Pancreas (tissue), 10 donors: Measurements from ENCODE around the gene SV2C. TPM values are rescaled to one million over a fixed set of nuclear protein-coding genes. Genes with fewer than 3 reads are reported as not detected.
A peak's percentile ranks its signal among the peaks of the same experiment; 100 is the strongest.

Experiments
- ATAC-seq, 4 donors: fragments of 200-7000 bp; cut with Tn5 transposase; one replicate each; pipeline versions ENCODE4 v1.8.0 to v1.9.1; 2020; ENCODE audit warnings: mild to moderate bottlenecking in 4 of 4, moderate library complexity in 4 of 4
- DNase-seq, 6 donors: peaks; one replicate each; pipeline ENCODE4 v3.0.0-alpha.2; 2020
- FAIRE-seq: peaks from 2 replicates; lab custom pipeline; 2012; peaks lifted over from hg19 to GRCh38; lab: Jason Lieb, UNC
- H3K27ac ChIP-seq, 4 donors: fragments of 200-600 bp; sonication (generic); 1 replicate in 3 of 4; 2 replicates in 1 of 4; pipeline versions ENCODE4 v1.5.0 to v1.8.0; 2020
- H3K27me3 ChIP-seq, 4 donors: fragments of 200-600 bp; one replicate each; pipeline ENCODE4 v1.8.0; 2021
- H3K36me3 ChIP-seq, 3 donors: fragments of 200-600 bp; sonication (generic) in 1 of 3; one replicate each; pipeline versions ENCODE4 v1.5.0 to v1.8.0; 2020 to 2021
- H3K4me1 ChIP-seq, 3 donors: fragments of 200-600 bp; one replicate each; pipeline ENCODE4 v1.8.0; 2021
- H3K4me3 ChIP-seq, 4 donors: fragments of 200-600 bp; sonication (generic) in 2 of 4; one replicate each; pipeline versions ENCODE4 v1.5.0 to v1.8.0; 2020 to 2021
- H3K9me3 ChIP-seq, 4 donors: fragments of 200-600 bp; one replicate each; pipeline ENCODE4 v1.8.0; 2021
- WGBS, 2 donors: extraction: QIAGEN DNeasy Blood & Tissue Kit; methylation state at CpG; one replicate each; pipeline ENCODE4 v1.1.7; 2013; 5-methylcytosine and 5-hydroxymethylcytosine counted together
- intact Hi-C, 3 donors: fragments of 100-400 bp; cut with DNase I; formaldehyde crosslinking; loops; one replicate each; pipeline versions ENCODE4 v1.11.1 to v1.14.2; 2022
- polyA plus RNA-seq, 2 donors: library from polyadenylated mRNA; stranded (reverse); fragments of 200-250 nt; gene quantifications; one replicate each; pipeline ENCODE4 v1.2.3, GENCODE V29; 2013
- total RNA-seq, 6 donors: library from RNA; stranded (reverse); fragmentation: NEBNext Ultra II Directional in 4 of 6; extraction: Animal tissue kit (Norgen Biotek cat#: 25700) in 4 of 6; gene quantifications; one replicate each; pipeline versions ENCODE4 v1.2.1 to v1.2.4, GENCODE V29; 2021 to 2023
- TF ChIP-seq, protein P1 (sequence below), 4 donors: fragments of 200-600 bp; sonication (generic) in 3 of 4; IDR thresholded peaks; one replicate each; pipeline versions ENCODE4 v1.5.0 to v1.8.0; 2021; ENCODE audit warnings: antibody characterized with exemption in 4 of 4
- donor health status: healthy with polysubstance abuse.
- donor health status: DM: no; HTN: no; CAD: no; lungs with moderate emphysema.
- donor health status: DM: no; HTN: no; CAD: no.
- donor health status: control.
- donor health status: control.
- donor health status: Bipolar disorder and iron deficiency.
- donor health status: DM: yes; HTN: yes; CAD: no.
- donor health status: DM: no; HTN: no; CAD: no.
- donor health status: DM: no; HTN: no; CAD: no.
- donor health status: DM: yes; HTN: yes; CAD: no.

SV2C gene
- total and polyA plus RNA-seq, 8 donors: 0.05 to 0.18 (median 0.08) TPM; not detected in 1

DNA sequence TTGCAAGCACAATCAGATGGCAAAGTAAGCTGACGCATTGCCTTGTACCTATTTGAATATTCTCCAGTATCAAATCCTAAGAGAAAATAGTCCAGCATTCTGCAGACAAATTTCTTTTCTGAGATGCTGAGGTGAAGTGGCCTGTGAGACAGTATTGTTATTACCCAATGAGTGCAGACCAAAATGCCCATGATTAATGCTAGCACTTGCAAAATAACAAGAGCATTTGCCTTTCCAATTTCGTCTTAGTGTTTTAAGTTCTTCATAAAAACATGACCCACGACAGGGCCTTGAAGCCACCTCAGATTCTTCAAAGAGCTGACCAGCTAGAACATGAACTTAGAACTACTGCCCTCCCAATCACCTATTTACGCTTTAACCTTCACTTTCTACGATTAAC, 317.3 kb downstream of the SV2C start:
- H3K9me3 ChIP-seq: no peaks in the 10 kb centered on the region
- H3K4me1 ChIP-seq: peaks cover 0 to 14% (median 8%) of the 10 kb centered on the region in 3 donors
- no peak for FAIRE-seq
- H3K36me3 ChIP-seq: no peaks in the 10 kb centered on the region
- 47% methylated on average over 5 of the region's 5 CpGs for WGBS, 2 donors
- DNase-seq: no peak
- TF ChIP-seq, protein P1, sequence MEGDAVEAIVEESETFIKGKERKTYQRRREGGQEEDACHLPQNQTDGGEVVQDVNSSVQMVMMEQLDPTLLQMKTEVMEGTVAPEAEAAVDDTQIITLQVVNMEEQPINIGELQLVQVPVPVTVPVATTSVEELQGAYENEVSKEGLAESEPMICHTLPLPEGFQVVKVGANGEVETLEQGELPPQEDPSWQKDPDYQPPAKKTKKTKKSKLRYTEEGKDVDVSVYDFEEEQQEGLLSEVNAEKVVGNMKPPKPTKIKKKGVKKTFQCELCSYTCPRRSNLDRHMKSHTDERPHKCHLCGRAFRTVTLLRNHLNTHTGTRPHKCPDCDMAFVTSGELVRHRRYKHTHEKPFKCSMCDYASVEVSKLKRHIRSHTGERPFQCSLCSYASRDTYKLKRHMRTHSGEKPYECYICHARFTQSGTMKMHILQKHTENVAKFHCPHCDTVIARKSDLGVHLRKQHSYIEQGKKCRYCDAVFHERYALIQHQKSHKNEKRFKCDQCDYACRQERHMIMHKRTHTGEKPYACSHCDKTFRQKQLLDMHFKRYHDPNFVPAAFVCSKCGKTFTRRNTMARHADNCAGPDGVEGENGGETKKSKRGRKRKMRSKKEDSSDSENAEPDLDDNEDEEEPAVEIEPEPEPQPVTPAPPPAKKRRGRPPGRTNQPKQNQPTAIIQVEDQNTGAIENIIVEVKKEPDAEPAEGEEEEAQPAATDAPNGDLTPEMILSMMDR (IDR thresholded peaks at IDR 0.05): no peak
- intact Hi-C loops: loop anchor here in 2 of 3 donors (5.0 to 10.0 kb wide), 2 partner anchors 142 to 154 kb away; no protein-coding TSS in a partner anchor
- ATAC-seq: no peak
- no peak overlapping the region for H3K27ac ChIP-seq
- H3K27me3 ChIP-seq: no peaks in the 10 kb centered on the region
- no peak overlapping the region for H3K4me3 ChIP-seq

DNA sequence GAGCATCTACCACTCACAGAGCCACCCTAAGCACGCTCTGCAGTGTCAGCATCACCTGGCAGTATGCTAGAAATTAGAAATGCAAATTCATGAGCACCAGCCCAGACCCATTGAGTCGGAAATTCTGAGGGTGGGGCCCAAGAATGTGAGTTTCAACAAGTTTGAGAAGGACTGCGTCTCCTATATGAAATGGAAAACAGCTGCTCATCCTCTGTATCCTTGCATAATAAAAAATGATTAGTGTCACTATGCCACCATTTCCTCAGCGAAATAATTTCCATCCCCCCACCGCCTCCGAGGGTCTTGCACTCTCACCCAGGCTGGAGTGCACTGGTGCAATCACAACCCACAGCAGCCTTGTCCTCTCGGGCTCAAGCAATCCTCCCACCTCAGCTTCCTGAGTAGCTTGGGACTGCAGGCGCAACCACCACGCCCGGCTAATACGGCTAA, 318.6 kb downstream of the SV2C start:
- H3K27me3 ChIP-seq: no peaks in the 10 kb centered on the region
- FAIRE-seq (no peak), DNase-seq (peak in 2 of 6 donors; percentile 23 to 26), ATAC-seq (no peak)
- TF ChIP-seq, protein P1 (IDR thresholded peaks at IDR 0.05): no peak
- WGBS, 2 donors: 16 to 18% methylated on average over 11 of the region's 11 CpGs
- H3K27ac ChIP-seq: peak overlapping the region; percentile 85 to 97 (median 93)
- H3K4me1 ChIP-seq: peaks cover 0 to 21% (median 19%) of the 10 kb centered on the region in 3 donors
- no peaks in the 10 kb centered on the region for H3K36me3 ChIP-seq
- intact Hi-C loops: loop anchor here in 2 of 3 donors (5.0 to 10.0 kb wide), 2 partner anchors 140 to 153 kb away; no protein-coding TSS in a partner anchor
- peak overlapping the region in 2 of 4 donors; percentile 68 to 87 for H3K4me3 ChIP-seq
- H3K9me3 ChIP-seq: no peaks in the 10 kb centered on the region

DNA sequence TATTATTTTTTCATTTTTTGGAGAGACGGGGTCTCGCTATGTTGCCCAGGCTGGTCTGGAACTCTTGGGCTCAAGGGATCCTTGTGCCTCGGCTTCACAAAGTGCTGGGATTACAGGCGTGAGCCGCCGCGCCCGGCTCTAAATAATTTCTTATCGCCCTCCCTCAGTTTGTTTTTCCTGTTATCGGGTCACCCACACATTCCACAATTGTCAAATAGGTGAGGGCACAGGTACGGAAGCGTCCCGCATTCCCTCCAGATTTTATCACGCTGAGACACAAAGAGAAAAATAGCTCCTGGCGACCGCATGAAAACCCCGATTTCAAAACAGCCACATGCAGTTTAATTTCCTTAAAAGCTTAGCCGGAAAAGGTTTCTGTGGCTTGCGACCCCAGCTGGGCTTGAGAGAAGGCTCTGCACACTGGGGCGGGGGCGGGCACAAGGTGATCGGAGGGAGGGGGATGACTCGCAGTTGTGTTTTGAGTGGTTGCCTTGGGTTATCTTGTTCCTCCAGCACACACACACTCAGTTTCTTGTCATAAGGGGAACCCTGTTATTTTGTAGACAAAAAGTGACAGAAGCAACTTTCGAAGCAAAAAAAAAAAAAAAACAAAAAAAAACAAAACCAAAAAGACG, 319.2 kb downstream of the SV2C start:
- intact Hi-C loops: loop anchor here in 2 of 3 donors (5.0 to 10.0 kb wide), 2 partner anchors 140 to 152 kb away; no protein-coding TSS in a partner anchor
- TF ChIP-seq, protein P1 (IDR thresholded peaks at IDR 0.05): no peak
- FAIRE-seq (no peak), ATAC-seq (peak; percentile 9 to 32 (median 27)), DNase-seq (peak in 5 of 6 donors; percentile 30 to 67 (median 51))
- peaks cover 0 to 25% (median 21%) of the 10 kb centered on the region in 3 donors for H3K4me1 ChIP-seq
- peak overlapping the region in 3 of 4 donors; percentile 68 to 87 (median 79) for H3K4me3 ChIP-seq
- H3K27me3 ChIP-seq: no peaks in the 10 kb centered on the region
- H3K27ac ChIP-seq: peak overlapping the region; percentile 85 to 97 (median 93)
- H3K9me3 ChIP-seq: no peaks in the 10 kb centered on the region
- WGBS, 2 donors: 1% methylated on average over 25 of the region's 25 CpGs
- H3K36me3 ChIP-seq: no peaks in the 10 kb centered on the region

- ATAC-seq (peak; percentile 73 to 84 (median 77)), DNase-seq (peak; percentile 74 to 91 (median 84)), FAIRE-seq (no peak)
- Histone ChIP-seq H3K27me3 (no peaks in the 10 kb centered on the region), H3K4me3 (peak within 1 kb of the TSS; percentile 68 to 87 (median 74)), H3K36me3 (no peaks in the 10 kb centered on the region), H3K9me3 (no peaks in the 10 kb centered on the region), H3K4me1 (peaks cover 0 to 27% (median 21%) of the 10 kb centered on the region in 3 donors), H3K27ac (peak within 1 kb of the TSS; percentile 85 to 97 (median 93))
- intact Hi-C loops: loop anchor here in 2 of 3 donors (5.0 to 10.0 kb wide), 2 partner anchors 139 to 152 kb away; no protein-coding TSS in a partner anchor
- WGBS, 2 donors: 0 to 1% methylated on average over 83 to 92 of the region's 92 CpGs
- TF ChIP-seq, protein P1 (IDR thresholded peaks at IDR 0.05): peak; percentile 70 to 83 (median 74)
Observed at GRCh38 chr5:76402886-76403765, 319.9 kb downstream of the SV2C start, which contains the start of gene IQGAP2. Gene IQGAP2 (plus strand): TSS chr5:76403285. CDS start chr5:76403546, 261 bp downstream.
